Measurements from ENCODE around the gene PELI3. TPM values are rescaled to one million over a fixed set of nuclear protein-coding genes. Genes with fewer than 3 reads are reported as not detected.

The PELI3 gene
- total RNA-seq, 1 donor from 2014 or later = 10.0 TPM

GRCh38 chr11:66479394-66480116 is 12.8 kb downstream of the PELI3 start:
- Mint-ChIP-seq H3K4me3 (ENCODE audit: unreplicated experiment) (peak overlapping the region; percentile 99), H3K27ac (ENCODE audit: unreplicated experiment) (peak overlapping the region; percentile 95), H3K9me3 (ENCODE audit: low read depth) (no peaks in the 10 kb centered on the region), H3K27me3 (ENCODE audit: low read depth) (no peaks in the 10 kb centered on the region), H3K4me1 (ENCODE audit: low read depth) (peaks cover 18% of the 10 kb centered on the region), H3K36me3 (ENCODE audit: low read depth) (no peaks in the 10 kb centered on the region)
- no peak for TF ChIP-seq CTCF (IDR thresholded peaks at IDR 0.05)
- DNase-seq (ENCODE audit: low spot score) = no peak

GRCh38 chr11:66480117-66480938 is 13.6 kb downstream of the PELI3 start, which contains the start of gene DPP3:
TSS of gene DPP3 (plus strand) at chr11:66480434. CDS start at chr11:66482201, 1,767 bp downstream.
- Mint-ChIP-seq H3K4me3 (ENCODE audit: unreplicated experiment) (peak within 1 kb of the TSS; percentile 99), H3K36me3 (ENCODE audit: low read depth) (no peaks in the 10 kb centered on the region), H3K9me3 (ENCODE audit: low read depth) (no peaks in the 10 kb centered on the region), H3K4me1 (ENCODE audit: low read depth) (peaks cover 18% of the 10 kb centered on the region), H3K27ac (ENCODE audit: unreplicated experiment) (peak within 1 kb of the TSS; percentile 95), H3K27me3 (ENCODE audit: low read depth) (no peaks in the 10 kb centered on the region)
- no peak for TF ChIP-seq CTCF (IDR thresholded peaks at IDR 0.05)
- peak; percentile 99 for DNase-seq (ENCODE audit: low spot score)

- Mint-ChIP-seq H3K36me3 (ENCODE audit: low read depth) (peaks cover 5% of the 10 kb centered on the region), H3K9me3 (ENCODE audit: low read depth) (no peaks in the 10 kb centered on the region), H3K4me3 (ENCODE audit: unreplicated experiment) (no peak overlapping the region)
These were observed 18.2 kb downstream of the PELI3 start for GRCh38 chr11:66484806-66485380.

GRCh38 chr11:66488957-66489356 is 22.3 kb downstream of the PELI3 start:
- no peak for DNase-seq (ENCODE audit: low spot score)
- no peak overlapping the region for H3K4me3 Mint-ChIP-seq (ENCODE audit: unreplicated experiment)
- peak overlapping the region; percentile 54 for H3K27ac Mint-ChIP-seq (ENCODE audit: unreplicated experiment)
- no peaks in the 10 kb centered on the region for H3K27me3 Mint-ChIP-seq (ENCODE audit: low read depth)
- no peaks in the 10 kb centered on the region for H3K9me3 Mint-ChIP-seq (ENCODE audit: low read depth)
- no peaks in the 10 kb centered on the region for H3K4me1 Mint-ChIP-seq (ENCODE audit: low read depth)
- TF ChIP-seq CTCF (IDR thresholded peaks at IDR 0.05) = no peak
- peaks cover 11% of the 10 kb centered on the region for H3K36me3 Mint-ChIP-seq (ENCODE audit: low read depth)

More at GRCh38 chr11:66484806-66485380, 18.2 kb downstream of the PELI3 start:
- peaks cover 5% of the 10 kb centered on the region for H3K4me1 Mint-ChIP-seq (ENCODE audit: low read depth)
- no peak overlapping the region for H3K27ac Mint-ChIP-seq (ENCODE audit: unreplicated experiment)
- DNase-seq (ENCODE audit: low spot score) = no peak
- no peaks in the 10 kb centered on the region for H3K27me3 Mint-ChIP-seq (ENCODE audit: low read depth)
- no peak for TF ChIP-seq CTCF (IDR thresholded peaks at IDR 0.05)

GRCh38 chr11:66489636-66490035 is 22.9 kb downstream of the PELI3 start:
- Mint-ChIP-seq H3K36me3 (ENCODE audit: low read depth) (peaks cover 13% of the 10 kb centered on the region), H3K27me3 (ENCODE audit: low read depth) (no peaks in the 10 kb centered on the region), H3K27ac (ENCODE audit: unreplicated experiment) (no peak overlapping the region), H3K9me3 (ENCODE audit: low read depth) (no peaks in the 10 kb centered on the region), H3K4me1 (ENCODE audit: low read depth) (no peaks in the 10 kb centered on the region), H3K4me3 (ENCODE audit: unreplicated experiment) (no peak overlapping the region)
- no peak for TF ChIP-seq CTCF (IDR thresholded peaks at IDR 0.05)
- no peak for DNase-seq (ENCODE audit: low spot score)

All from chondrocyte (in vitro differentiated cells).